ENCODE measurements around the gene GRHL3. TPM values are rescaled to one million over a fixed set of nuclear protein-coding genes. Genes with fewer than 3 reads are reported as not detected.

The GRHL3 gene
- total RNA-seq, 1 donor = not detected

GRCh38 chr1:24392982-24393650 is 74.0 kb downstream of the GRHL3 start:
- Histone ChIP-seq H3K27me3 (ENCODE audit: insufficient read depth, low read length) (no peaks in the 10 kb centered on the region), H3K4me3 (ENCODE audit: low read length) (no peak overlapping the region), H3K9me3 (ENCODE audit: low read depth, low read length) (no peaks in the 10 kb centered on the region), H3K4me1 (ENCODE audit: insufficient read depth, low read length) (peaks cover 16% of the 10 kb centered on the region)

GRCh38 chr1:24393892-24394291 is 74.7 kb downstream of the GRHL3 start:
- Histone ChIP-seq H3K4me1 (ENCODE audit: insufficient read depth, low read length) (peaks cover 16% of the 10 kb centered on the region), H3K4me3 (ENCODE audit: low read length) (no peak overlapping the region), H3K27me3 (ENCODE audit: insufficient read depth, low read length) (no peaks in the 10 kb centered on the region), H3K9me3 (ENCODE audit: low read depth, low read length) (no peaks in the 10 kb centered on the region)

GRCh38 chr1:24400065-24400464 is 80.9 kb downstream of the GRHL3 start:
- H3K9me3 ChIP-seq (ENCODE audit: low read depth, low read length) = no peaks in the 10 kb centered on the region
- H3K4me3 ChIP-seq (ENCODE audit: low read length) = no peak overlapping the region
- H3K27me3 ChIP-seq (ENCODE audit: insufficient read depth, low read length) = no peaks in the 10 kb centered on the region
- no peaks in the 10 kb centered on the region for H3K4me1 ChIP-seq (ENCODE audit: insufficient read depth, low read length)

- H3K9me3 ChIP-seq (ENCODE audit: low read depth, low read length) = peaks cover 5% of the 10 kb centered on the region
- no peaks in the 10 kb centered on the region for H3K27me3 ChIP-seq (ENCODE audit: insufficient read depth, low read length)
- H3K4me3 ChIP-seq (ENCODE audit: low read length) = no peak overlapping the region
- H3K4me1 ChIP-seq (ENCODE audit: insufficient read depth, low read length) = no peaks in the 10 kb centered on the region
These were observed 84.6 kb downstream of the GRHL3 start for GRCh38 chr1:24403806-24404205.

Other genes starting within 250 kb of the GRHL3 start
- gene MYOM3, start 207.2 kb upstream of the GRHL3 start, total RNA-seq = not detected
- not detected for gene IL22RA1, start 176.2 kb upstream of the GRHL3 start, total RNA-seq
- 1.6 TPM for gene IFNLR1, start 132.1 kb upstream of the GRHL3 start, total RNA-seq
- gene STPG1, start 94.4 kb downstream of the GRHL3 start, total RNA-seq = 1.6 TPM
- 17.9 TPM for gene NIPAL3, start 96.4 kb downstream of the GRHL3 start, total RNA-seq
- gene RCAN3, start 183.5 kb downstream of the GRHL3 start, total RNA-seq = 122 TPM
- gene NCMAP, start 236.7 kb downstream of the GRHL3 start, total RNA-seq = 0.10 TPM

Data from mononuclear cell (primary cell).